GM23338 (cell line): Measurements from ENCODE around the gene EZR. TPM values are rescaled to one million over a fixed set of nuclear protein-coding genes. Genes with fewer than 3 reads are reported as not detected.

Experiments used
- ATAC-seq: fragments of 200-7000 bp; cut with Tn5 transposase; 3 replicates; pipeline ENCODE4 v1.9.1; 2020
- DNase-seq: peaks from one replicate; pipeline ENCODE4 v3.0.0-alpha.2; 2015; ENCODE audit warnings: low spot score
- H2AFZ ChIP-seq: fragments of 200-600 bp; sonication (generic); 2 replicates; pipeline ENCODE4 v1.8.0; 2016; ENCODE audit warnings: antibody characterized with exemption, mild to moderate bottlenecking, moderate library complexity
- H3F3A ChIP-seq: fragments of 200-600 bp; sonication (generic); replicated peaks from 2 replicates; pipeline ENCODE4 v1.8.0; 2017; ENCODE audit warnings: antibody characterized with exemption, mixed run types, low read depth
- H3K27ac ChIP-seq: fragments of 200-600 bp; sonication (generic); 2 replicates; pipeline ENCODE4 v1.6.1; 2016; ENCODE audit warnings: low read depth
- H3K27me3 ChIP-seq: fragments of 200-600 bp; sonication (generic); 2 replicates; pipeline ENCODE4 v1.8.0; 2016; ENCODE audit warnings: mild to moderate bottlenecking, mixed run types, moderate library complexity; ENCODE audit not compliant: insufficient read depth
- H3K36me3 ChIP-seq: fragments of 200-600 bp; sonication (generic); 2 replicates; pipeline ENCODE4 v1.8.0; 2016; ENCODE audit warnings: mild to moderate bottlenecking; ENCODE audit not compliant: insufficient read depth
- H3K4me1 ChIP-seq: fragments of 200-600 bp; sonication (generic); 2 replicates; pipeline ENCODE4 v1.8.0; 2016; ENCODE audit warnings: mild to moderate bottlenecking, moderate library complexity; ENCODE audit not compliant: insufficient read depth
- H3K4me2 ChIP-seq: fragments of 200-600 bp; sonication (generic); 2 replicates; pipeline ENCODE4 v1.7.1; 2017; ENCODE audit warnings: mixed run types
- H3K4me3 ChIP-seq: fragments of 200-600 bp; sonication (generic); 2 replicates; pipeline ENCODE4 v1.6.1; 2016; ENCODE audit warnings: mixed run types
- H3K79me2 ChIP-seq: fragments of 200-600 bp; sonication (generic); replicated peaks from 2 replicates; pipeline ENCODE4 v1.8.0; 2017; ENCODE audit warnings: mild to moderate bottlenecking; ENCODE audit not compliant: insufficient read depth
- H3K9me2 ChIP-seq: fragments of 200-600 bp; sonication (generic); 2 replicates; pipeline ENCODE4 v1.8.0; 2017; ENCODE audit not compliant: insufficient read depth
- H4K20me1 ChIP-seq: fragments of 200-600 bp; sonication (generic); replicated peaks from 2 replicates; pipeline ENCODE4 v1.8.0; 2017; ENCODE audit warnings: mild to moderate bottlenecking; ENCODE audit not compliant: insufficient read depth
- H3K27ac Mint-ChIP-seq: 2 replicates; pipeline ENCODE4 v1.8.0; 2020; ENCODE audit warnings: inconsistent platforms, mild to moderate bottlenecking, moderate library complexity, mixed read lengths
- H3K27me3 Mint-ChIP-seq: 3 replicates; pipeline ENCODE4 v1.8.0; 2022; ENCODE audit warnings: low read depth, mild to moderate bottlenecking, moderate library complexity, mixed read lengths, inconsistent platforms; ENCODE audit not compliant: insufficient read depth, poor library complexity
- H3K36me3 Mint-ChIP-seq: 3 replicates; pipeline ENCODE4 v1.8.0; 2021; ENCODE audit warnings: low read depth, mild to moderate bottlenecking, inconsistent platforms, moderate library complexity, mixed read lengths
- H3K4me1 Mint-ChIP-seq: 3 replicates; pipeline ENCODE4 v1.8.0; 2020; ENCODE audit warnings: mild to moderate bottlenecking, inconsistent platforms, mixed read lengths
- H3K4me3 Mint-ChIP-seq: 3 replicates; pipeline ENCODE4 v1.8.0; 2021; ENCODE audit warnings: moderate library complexity, mild to moderate bottlenecking, inconsistent platforms, mixed read lengths
- H3K9me3 Mint-ChIP-seq: 3 replicates; pipeline ENCODE4 v1.8.0; 2020; ENCODE audit warnings: moderate library complexity, mild to moderate bottlenecking, inconsistent platforms, mixed read lengths
- CREB1 ChIP-seq: fragments of 250-450 bp; sonication (Bioruptor Pico); IDR thresholded peaks from 2 replicates; pipeline ENCODE4 v1.5.0; 2020; ENCODE audit warnings: low read depth, mild to moderate bottlenecking, moderate library complexity
- ETS1 ChIP-seq: IDR thresholded peaks from 2 replicates; pipeline ENCODE4 v1.6.1; 2016; ENCODE audit warnings: antibody characterized with exemption
- EZH2 ChIP-seq: fragments of 200-600 bp; sonication (generic); IDR thresholded peaks from one replicate; pipeline ENCODE4 v1.8.0; 2017; ENCODE audit warnings: antibody characterized with exemption, mild to moderate bottlenecking, low read depth; ENCODE audit not compliant: unreplicated experiment
- EZH2phosphoT487 ChIP-seq: fragments of 200-600 bp; sonication (generic); IDR thresholded peaks from one replicate; pipeline ENCODE4 v1.8.1; 2018; ENCODE audit warnings: antibody characterized with exemption; ENCODE audit not compliant: unreplicated experiment
- JUNB ChIP-seq: IDR thresholded peaks from one replicate; pipeline ENCODE4 v1.6.1; 2016; ENCODE audit warnings: antibody characterized with exemption; ENCODE audit not compliant: unreplicated experiment
- NANOG ChIP-seq: IDR thresholded peaks from 2 replicates; pipeline ENCODE4 v1.6.1; 2016; ENCODE audit warnings: antibody characterized with exemption, borderline replicate concordance
- POLR2AphosphoS5 ChIP-seq: IDR thresholded peaks from 2 replicates; pipeline ENCODE4 v1.6.1; 2016; ENCODE audit warnings: antibody characterized with exemption, low read depth
- STAT1 ChIP-seq: IDR thresholded peaks from one replicate; pipeline ENCODE4 v1.6.1; 2016; ENCODE audit warnings: antibody characterized with exemption; ENCODE audit not compliant: unreplicated experiment
- ZNF114 ChIP-seq: fragments of 250-450 bp; sonication (Bioruptor Pico); IDR thresholded peaks from 2 replicates; pipeline ENCODE4 v1.5.0; 2020; ENCODE audit warnings: mild to moderate bottlenecking, moderate library complexity
- ZNF331 ChIP-seq: fragments of 250-450 bp; sonication (Bioruptor Pico); IDR thresholded peaks from 2 replicates; pipeline ENCODE4 v1.5.0; 2020; ENCODE audit warnings: low read depth, mild to moderate bottlenecking, moderate library complexity
- polyA plus RNA-seq: library from polyadenylated mRNA; unstranded; fragments of >200 nt; fragmentation: Nextera tagmentation; extraction: Ambion mirVana; gene quantifications from 2 replicates; pipeline ENCODE4 v1.2.1, GENCODE V29; 2016
- total RNA-seq: library from RNA; depleted of rRNA; stranded (reverse); fragments of >200 nt; shearing (Covaris generic); gene quantifications from 2 replicates; pipeline ENCODE4 v1.2.3, GENCODE V29; 2014
- TF ChIP-seq, protein P1 (sequence below): fragments of 250-450 bp; sonication (Bioruptor Pico); IDR thresholded peaks from 2 replicates; pipeline ENCODE4 v1.5.0; 2020; ENCODE audit warnings: mild to moderate bottlenecking, moderate library complexity
- TF ChIP-seq, protein P2 (sequence below), 2 experiments: fragments of 200-600 bp in 1 of 2; sonication (generic) in 1 of 2; conservative IDR thresholded peaks; 2 replicates each; pipeline versions ENCODE4 v1.5.1 to v1.6.1; 2016 to 2017; ENCODE audit warnings: antibody characterized with exemption in 2 of 2, low read depth in 2 of 2, mild to moderate bottlenecking in 2 of 2, moderate library complexity in 1 of 2
- TF ChIP-seq, protein P3 (sequence below): IDR thresholded peaks from one replicate; pipeline ENCODE4 v1.6.1; 2018; ENCODE audit warnings: antibody characterized with exemption; ENCODE audit not compliant: unreplicated experiment

The EZR gene
- total and polyA plus RNA-seq, 2 experiments from 2014 or later = 199 to 208 TPM

- Histone ChIP-seq H3K4me3 (no peak overlapping the region), H3K4me1 (no peaks in the 10 kb centered on the region), H3K36me3 (peaks cover 4% of the 10 kb centered on the region; the same call in 1 of the 2 replicates), H2AFZ (no peak overlapping the region), H3K79me2 (no peaks in the 10 kb centered on the region), H4K20me1 (no peaks in the 10 kb centered on the region), H3F3A (no peaks in the 10 kb centered on the region), H3K27me3 (no peaks in the 10 kb centered on the region), H3K4me2 (no peak overlapping the region), H3K9me2 (no peaks in the 10 kb centered on the region), H3K27ac (no peak overlapping the region)
- H3K27ac Mint-ChIP-seq = no peak overlapping the region
- DNase-seq (no peak), ATAC-seq (no peak)
- peaks cover 31% of the 10 kb centered on the region for H3K9me3 Mint-ChIP-seq
- TF ChIP-seq, protein P1, sequence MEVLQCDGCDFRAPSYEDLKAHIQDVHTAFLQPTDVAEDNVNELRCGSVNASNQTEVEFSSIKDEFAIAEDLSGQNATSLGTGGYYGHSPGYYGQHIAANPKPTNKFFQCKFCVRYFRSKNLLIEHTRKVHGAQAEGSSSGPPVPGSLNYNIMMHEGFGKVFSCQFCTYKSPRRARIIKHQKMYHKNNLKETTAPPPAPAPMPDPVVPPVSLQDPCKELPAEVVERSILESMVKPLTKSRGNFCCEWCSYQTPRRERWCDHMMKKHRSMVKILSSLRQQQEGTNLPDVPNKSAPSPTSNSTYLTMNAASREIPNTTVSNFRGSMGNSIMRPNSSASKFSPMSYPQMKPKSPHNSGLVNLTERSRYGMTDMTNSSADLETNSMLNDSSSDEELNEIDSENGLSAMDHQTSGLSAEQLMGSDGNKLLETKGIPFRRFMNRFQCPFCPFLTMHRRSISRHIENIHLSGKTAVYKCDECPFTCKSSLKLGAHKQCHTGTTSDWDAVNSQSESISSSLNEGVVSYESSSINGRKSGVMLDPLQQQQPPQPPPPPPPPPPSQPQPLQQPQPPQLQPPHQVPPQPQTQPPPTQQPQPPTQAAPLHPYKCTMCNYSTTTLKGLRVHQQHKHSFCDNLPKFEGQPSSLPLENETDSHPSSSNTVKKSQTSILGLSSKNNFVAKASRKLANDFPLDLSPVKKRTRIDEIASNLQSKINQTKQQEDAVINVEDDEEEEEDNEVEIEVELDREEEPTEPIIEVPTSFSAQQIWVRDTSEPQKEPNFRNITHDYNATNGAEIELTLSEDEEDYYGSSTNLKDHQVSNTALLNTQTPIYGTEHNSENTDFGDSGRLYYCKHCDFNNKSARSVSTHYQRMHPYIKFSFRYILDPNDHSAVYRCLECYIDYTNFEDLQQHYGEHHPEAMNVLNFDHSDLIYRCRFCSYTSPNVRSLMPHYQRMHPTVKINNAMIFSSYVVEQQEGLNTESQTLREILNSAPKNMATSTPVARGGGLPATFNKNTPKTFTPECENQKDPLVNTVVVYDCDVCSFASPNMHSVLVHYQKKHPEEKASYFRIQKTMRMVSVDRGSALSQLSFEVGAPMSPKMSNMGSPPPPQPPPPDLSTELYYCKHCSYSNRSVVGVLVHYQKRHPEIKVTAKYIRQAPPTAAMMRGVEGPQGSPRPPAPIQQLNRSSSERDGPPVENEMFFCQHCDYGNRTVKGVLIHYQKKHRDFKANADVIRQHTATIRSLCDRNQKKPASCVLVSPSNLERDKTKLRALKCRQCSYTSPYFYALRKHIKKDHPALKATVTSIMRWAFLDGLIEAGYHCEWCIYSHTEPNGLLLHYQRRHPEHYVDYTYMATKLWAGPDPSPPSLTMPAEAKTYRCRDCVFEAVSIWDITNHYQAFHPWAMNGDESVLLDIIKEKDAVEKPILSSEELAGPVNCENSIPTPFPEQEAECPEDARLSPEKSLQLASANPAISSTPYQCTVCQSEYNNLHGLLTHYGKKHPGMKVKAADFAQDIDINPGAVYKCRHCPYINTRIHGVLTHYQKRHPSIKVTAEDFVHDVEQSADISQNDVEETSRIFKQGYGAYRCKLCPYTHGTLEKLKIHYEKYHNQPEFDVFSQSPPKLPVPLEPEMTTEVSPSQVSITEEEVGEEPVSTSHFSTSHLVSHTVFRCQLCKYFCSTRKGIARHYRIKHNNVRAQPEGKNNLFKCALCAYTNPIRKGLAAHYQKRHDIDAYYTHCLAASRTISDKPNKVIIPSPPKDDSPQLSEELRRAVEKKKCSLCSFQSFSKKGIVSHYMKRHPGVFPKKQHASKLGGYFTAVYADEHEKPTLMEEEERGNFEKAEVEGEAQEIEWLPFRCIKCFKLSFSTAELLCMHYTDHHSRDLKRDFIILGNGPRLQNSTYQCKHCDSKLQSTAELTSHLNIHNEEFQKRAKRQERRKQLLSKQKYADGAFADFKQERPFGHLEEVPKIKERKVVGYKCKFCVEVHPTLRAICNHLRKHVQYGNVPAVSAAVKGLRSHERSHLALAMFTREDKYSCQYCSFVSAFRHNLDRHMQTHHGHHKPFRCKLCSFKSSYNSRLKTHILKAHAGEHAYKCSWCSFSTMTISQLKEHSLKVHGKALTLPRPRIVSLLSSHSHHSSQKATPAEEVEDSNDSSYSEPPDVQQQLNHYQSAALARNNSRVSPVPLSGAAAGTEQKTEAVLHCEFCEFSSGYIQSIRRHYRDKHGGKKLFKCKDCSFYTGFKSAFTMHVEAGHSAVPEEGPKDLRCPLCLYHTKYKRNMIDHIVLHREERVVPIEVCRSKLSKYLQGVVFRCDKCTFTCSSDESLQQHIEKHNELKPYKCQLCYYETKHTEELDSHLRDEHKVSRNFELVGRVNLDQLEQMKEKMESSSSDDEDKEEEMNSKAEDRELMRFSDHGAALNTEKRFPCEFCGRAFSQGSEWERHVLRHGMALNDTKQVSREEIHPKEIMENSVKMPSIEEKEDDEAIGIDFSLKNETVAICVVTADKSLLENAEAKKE (CRISPR knock-in tag) = no peak
- TF ChIP-seq, protein P2, sequence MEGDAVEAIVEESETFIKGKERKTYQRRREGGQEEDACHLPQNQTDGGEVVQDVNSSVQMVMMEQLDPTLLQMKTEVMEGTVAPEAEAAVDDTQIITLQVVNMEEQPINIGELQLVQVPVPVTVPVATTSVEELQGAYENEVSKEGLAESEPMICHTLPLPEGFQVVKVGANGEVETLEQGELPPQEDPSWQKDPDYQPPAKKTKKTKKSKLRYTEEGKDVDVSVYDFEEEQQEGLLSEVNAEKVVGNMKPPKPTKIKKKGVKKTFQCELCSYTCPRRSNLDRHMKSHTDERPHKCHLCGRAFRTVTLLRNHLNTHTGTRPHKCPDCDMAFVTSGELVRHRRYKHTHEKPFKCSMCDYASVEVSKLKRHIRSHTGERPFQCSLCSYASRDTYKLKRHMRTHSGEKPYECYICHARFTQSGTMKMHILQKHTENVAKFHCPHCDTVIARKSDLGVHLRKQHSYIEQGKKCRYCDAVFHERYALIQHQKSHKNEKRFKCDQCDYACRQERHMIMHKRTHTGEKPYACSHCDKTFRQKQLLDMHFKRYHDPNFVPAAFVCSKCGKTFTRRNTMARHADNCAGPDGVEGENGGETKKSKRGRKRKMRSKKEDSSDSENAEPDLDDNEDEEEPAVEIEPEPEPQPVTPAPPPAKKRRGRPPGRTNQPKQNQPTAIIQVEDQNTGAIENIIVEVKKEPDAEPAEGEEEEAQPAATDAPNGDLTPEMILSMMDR (conservative IDR thresholded peaks at IDR 0.05; ENCODE audit: low read depth in 2 of 2) = no peak
- TF ChIP-seq ZNF331 (CRISPR knock-in tag) (no peak), NANOG (no peak), ETS1 (no peak), POLR2AphosphoS5 (no peak), EZH2phosphoT487 (no peak), EZH2 (no peak), ZNF114 (CRISPR knock-in tag) (no peak), STAT1 (no peak), JUNB (no peak), CREB1 (CRISPR knock-in tag) (no peak)
- TF ChIP-seq, protein P3, sequence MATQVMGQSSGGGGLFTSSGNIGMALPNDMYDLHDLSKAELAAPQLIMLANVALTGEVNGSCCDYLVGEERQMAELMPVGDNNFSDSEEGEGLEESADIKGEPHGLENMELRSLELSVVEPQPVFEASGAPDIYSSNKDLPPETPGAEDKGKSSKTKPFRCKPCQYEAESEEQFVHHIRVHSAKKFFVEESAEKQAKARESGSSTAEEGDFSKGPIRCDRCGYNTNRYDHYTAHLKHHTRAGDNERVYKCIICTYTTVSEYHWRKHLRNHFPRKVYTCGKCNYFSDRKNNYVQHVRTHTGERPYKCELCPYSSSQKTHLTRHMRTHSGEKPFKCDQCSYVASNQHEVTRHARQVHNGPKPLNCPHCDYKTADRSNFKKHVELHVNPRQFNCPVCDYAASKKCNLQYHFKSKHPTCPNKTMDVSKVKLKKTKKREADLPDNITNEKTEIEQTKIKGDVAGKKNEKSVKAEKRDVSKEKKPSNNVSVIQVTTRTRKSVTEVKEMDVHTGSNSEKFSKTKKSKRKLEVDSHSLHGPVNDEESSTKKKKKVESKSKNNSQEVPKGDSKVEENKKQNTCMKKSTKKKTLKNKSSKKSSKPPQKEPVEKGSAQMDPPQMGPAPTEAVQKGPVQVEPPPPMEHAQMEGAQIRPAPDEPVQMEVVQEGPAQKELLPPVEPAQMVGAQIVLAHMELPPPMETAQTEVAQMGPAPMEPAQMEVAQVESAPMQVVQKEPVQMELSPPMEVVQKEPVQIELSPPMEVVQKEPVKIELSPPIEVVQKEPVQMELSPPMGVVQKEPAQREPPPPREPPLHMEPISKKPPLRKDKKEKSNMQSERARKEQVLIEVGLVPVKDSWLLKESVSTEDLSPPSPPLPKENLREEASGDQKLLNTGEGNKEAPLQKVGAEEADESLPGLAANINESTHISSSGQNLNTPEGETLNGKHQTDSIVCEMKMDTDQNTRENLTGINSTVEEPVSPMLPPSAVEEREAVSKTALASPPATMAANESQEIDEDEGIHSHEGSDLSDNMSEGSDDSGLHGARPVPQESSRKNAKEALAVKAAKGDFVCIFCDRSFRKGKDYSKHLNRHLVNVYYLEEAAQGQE = no peak
- H3K27me3 Mint-ChIP-seq = peaks cover 4% of the 10 kb centered on the region
- peaks cover 12% of the 10 kb centered on the region for H3K36me3 Mint-ChIP-seq
- no peak overlapping the region for H3K4me3 Mint-ChIP-seq
- H3K4me1 Mint-ChIP-seq = no peaks in the 10 kb centered on the region
Measured at GRCh38 chr6:158735009-158735408, 84.2 kb downstream of the EZR start.
